ENCODE measurements around the gene GREB1L.
"Not testable (repeated sequence)": the region's sequence is repeated elsewhere in the genome, so short reads cannot be mapped to it uniquely, and the experiment has no call there.

Gene GREB1L

GRCh38 chr18:21303445-21303844 lies 61.4 kb downstream of the GREB1L start:
- Histone ChIP-seq H3K4me1 (no peaks in the 10 kb centered on the region), H3K36me3 (no peaks in the 10 kb centered on the region), H3K9me3 (no peaks in the 10 kb centered on the region), H3K4me3 (ENCODE audit: low read depth, low read length) (no peak overlapping the region), H3K27me3 (no peaks in the 10 kb centered on the region)
- no peak for DNase-seq
- TF ChIP-seq, protein P1, sequence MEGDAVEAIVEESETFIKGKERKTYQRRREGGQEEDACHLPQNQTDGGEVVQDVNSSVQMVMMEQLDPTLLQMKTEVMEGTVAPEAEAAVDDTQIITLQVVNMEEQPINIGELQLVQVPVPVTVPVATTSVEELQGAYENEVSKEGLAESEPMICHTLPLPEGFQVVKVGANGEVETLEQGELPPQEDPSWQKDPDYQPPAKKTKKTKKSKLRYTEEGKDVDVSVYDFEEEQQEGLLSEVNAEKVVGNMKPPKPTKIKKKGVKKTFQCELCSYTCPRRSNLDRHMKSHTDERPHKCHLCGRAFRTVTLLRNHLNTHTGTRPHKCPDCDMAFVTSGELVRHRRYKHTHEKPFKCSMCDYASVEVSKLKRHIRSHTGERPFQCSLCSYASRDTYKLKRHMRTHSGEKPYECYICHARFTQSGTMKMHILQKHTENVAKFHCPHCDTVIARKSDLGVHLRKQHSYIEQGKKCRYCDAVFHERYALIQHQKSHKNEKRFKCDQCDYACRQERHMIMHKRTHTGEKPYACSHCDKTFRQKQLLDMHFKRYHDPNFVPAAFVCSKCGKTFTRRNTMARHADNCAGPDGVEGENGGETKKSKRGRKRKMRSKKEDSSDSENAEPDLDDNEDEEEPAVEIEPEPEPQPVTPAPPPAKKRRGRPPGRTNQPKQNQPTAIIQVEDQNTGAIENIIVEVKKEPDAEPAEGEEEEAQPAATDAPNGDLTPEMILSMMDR (IDR thresholded peaks at IDR 0.05; ENCODE audit: low read depth, low read length) = no peak

DNA sequence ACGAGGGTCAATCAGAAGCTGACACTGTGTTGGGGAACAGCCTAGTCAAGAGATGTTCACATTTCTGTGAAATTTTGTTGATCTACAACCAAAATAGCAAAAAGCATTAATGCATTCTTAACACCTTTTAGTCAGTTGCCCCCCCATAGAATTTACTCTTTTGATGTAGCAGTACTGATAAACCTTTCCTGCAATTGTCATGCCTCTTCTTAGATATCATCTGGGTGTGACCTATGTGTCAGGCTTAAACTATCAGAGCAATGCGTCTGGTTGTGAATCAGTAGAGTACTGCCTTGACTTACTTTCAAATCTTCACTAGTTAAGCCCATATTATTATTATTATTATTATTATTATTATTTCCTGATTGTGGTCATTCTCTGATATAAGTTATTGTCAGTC lies 61.9 kb downstream of the GREB1L start:
- H3K36me3 ChIP-seq = no peaks in the 10 kb centered on the region
- TF ChIP-seq, protein P1 (IDR thresholded peaks at IDR 0.05; ENCODE audit: low read depth, low read length) = no peak
- no peak for DNase-seq
- no peaks in the 10 kb centered on the region for H3K27me3 ChIP-seq
- H3K9me3 ChIP-seq = no peaks in the 10 kb centered on the region
- no peak overlapping the region for H3K4me3 ChIP-seq (ENCODE audit: low read depth, low read length)
- no peaks in the 10 kb centered on the region for H3K4me1 ChIP-seq

DNA sequence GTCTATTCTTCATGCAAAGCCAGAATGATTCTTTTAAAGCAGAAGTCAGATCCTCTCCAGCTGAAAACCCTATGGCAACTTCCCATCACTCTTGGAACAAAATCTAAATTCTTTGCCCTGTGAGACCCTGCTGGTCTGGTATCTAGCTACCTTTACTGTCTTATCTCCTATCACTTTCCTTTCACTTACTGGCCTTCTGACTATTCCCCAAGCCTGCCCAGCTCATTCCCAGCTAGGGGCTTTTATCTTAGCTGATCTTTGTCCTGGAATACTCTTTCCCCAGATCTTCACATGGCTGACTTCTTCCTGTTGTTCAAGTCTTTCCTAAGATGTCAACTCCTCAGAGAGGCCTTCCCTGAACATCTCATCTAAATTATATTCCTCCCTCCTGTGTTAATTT lies 63.6 kb downstream of the GREB1L start:
- H3K4me3 ChIP-seq (ENCODE audit: low read depth, low read length) = no peak overlapping the region
- no peak for DNase-seq
- TF ChIP-seq, protein P1 (IDR thresholded peaks at IDR 0.05; ENCODE audit: low read depth, low read length) = no peak
- H3K27me3 ChIP-seq = no peaks in the 10 kb centered on the region
- H3K9me3 ChIP-seq = no peaks in the 10 kb centered on the region
- H3K4me1 ChIP-seq = no peaks in the 10 kb centered on the region
- H3K36me3 ChIP-seq = no peaks in the 10 kb centered on the region

DNA sequence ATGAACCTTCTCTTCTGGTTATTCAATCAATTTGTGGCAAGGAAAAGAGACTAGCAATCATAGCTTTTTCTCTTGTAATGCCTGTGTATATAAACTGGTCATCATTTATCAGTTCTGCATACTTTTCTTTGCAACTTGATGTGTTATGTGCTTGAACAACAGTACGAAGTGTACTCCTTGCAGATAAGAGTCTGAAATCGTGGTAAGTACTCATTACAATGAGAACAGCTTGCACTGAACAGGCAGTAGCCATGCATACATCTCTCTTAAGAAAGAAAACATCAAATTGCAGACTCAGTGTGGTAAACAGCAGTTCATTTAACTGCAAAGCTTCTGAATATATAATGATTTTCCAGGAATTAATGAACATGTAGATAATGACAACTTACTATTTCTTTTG lies 64.3 kb downstream of the GREB1L start:
- TF ChIP-seq, protein P1 (IDR thresholded peaks at IDR 0.05; ENCODE audit: low read depth, low read length) = no peak
- Histone ChIP-seq H3K9me3 (no peaks in the 10 kb centered on the region), H3K36me3 (no peaks in the 10 kb centered on the region), H3K27me3 (no peaks in the 10 kb centered on the region), H3K4me1 (no peaks in the 10 kb centered on the region), H3K4me3 (ENCODE audit: low read depth, low read length) (no peak overlapping the region)
- no peak for DNase-seq

GRCh38 chr18:21307578-21307977 lies 65.5 kb downstream of the GREB1L start:
- Histone ChIP-seq H3K4me1 (no peaks in the 10 kb centered on the region), H3K9me3 (no peaks in the 10 kb centered on the region), H3K27me3 (no peaks in the 10 kb centered on the region), H3K4me3 (ENCODE audit: low read depth, low read length) (no peak overlapping the region), H3K36me3 (no peaks in the 10 kb centered on the region)
- DNase-seq = no peak
- TF ChIP-seq, protein P1 (IDR thresholded peaks at IDR 0.05; ENCODE audit: low read depth, low read length) = no peak

- no peak overlapping the region for H3K4me3 ChIP-seq (ENCODE audit: low read depth, low read length)
- no peaks in the 10 kb centered on the region for H3K27me3 ChIP-seq
- no peaks in the 10 kb centered on the region for H3K36me3 ChIP-seq
- no peak for DNase-seq
- TF ChIP-seq, protein P1 (IDR thresholded peaks at IDR 0.05; ENCODE audit: low read depth, low read length) = no peak
- H3K4me1 ChIP-seq = no peaks in the 10 kb centered on the region
- H3K9me3 ChIP-seq = no peaks in the 10 kb centered on the region
Measured at GRCh38 chr18:21309248-21309647, 67.2 kb downstream of the GREB1L start.

GRCh38 chr18:21311980-21312379 lies 69.9 kb downstream of the GREB1L start:
- not testable (repeated sequence) for H3K27me3 ChIP-seq; DNase-seq; H3K4me3 ChIP-seq (ENCODE audit: low read depth, low read length); H3K9me3 ChIP-seq; H3K4me1 ChIP-seq; H3K36me3 ChIP-seq

Data from BE2C (cell line).